NCI-H2196 (cell line): ENCODE results near the gene CEP41.

Experiments
- DNase-seq: peaks from one replicate; lab custom pipeline; 2025; ENCODE audit not compliant: unreplicated experiment; lab: John Stamatoyannopoulos, UW

CEP41 gene, protein sequence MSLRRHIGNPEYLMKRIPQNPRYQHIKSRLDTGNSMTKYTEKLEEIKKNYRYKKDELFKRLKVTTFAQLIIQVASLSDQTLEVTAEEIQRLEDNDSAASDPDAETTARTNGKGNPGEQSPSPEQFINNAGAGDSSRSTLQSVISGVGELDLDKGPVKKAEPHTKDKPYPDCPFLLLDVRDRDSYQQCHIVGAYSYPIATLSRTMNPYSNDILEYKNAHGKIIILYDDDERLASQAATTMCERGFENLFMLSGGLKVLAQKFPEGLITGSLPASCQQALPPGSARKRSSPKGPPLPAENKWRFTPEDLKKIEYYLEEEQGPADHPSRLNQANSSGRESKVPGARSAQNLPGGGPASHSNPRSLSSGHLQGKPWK

DNA sequence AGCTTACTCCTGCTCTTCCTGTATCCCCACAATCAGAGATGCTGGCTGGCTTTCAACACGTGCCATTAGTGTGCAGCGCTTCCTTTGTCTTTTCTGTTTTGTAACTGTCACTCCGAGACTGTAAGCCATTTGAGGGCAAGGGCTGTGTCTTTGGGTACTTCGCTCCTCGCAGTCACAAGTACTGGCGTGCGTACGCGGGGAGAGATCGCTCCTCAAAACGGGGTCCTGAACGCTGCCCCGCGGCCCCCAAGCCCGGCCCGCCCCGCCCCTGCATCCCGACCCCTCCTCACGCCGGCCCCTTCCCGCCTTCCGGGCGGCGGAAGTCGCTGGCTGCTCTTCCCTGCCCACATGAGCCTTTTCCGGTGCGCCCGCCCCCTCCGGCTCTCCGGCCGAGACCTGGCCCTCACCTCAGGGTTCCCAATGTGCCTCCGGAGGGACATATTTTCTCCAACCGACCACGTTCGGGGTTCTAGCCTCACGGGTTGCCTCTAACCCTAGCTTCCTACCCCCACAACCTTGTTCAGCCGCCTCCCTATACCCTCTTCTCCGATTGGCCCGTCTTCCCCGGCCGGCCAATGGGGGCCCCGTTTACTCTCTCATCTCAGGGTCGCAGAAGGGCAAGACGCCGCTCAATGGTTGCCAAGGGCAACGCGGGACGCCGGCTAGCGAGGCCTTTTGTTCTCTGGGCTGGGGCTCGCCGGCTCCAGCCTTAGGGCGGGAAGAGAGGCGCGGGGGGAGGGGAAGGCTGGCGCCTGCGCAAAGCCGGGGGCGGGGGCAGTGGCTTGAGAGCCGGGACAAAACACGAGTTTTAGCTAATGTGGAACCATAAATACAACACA is at the start of gene CEP41:
CEP41 (minus strand) TSS at position 490 of the 839 bp plus-strand sequence; CDS start at position 440, 50 bp downstream.
- peak; percentile 99 for DNase-seq

DNA sequence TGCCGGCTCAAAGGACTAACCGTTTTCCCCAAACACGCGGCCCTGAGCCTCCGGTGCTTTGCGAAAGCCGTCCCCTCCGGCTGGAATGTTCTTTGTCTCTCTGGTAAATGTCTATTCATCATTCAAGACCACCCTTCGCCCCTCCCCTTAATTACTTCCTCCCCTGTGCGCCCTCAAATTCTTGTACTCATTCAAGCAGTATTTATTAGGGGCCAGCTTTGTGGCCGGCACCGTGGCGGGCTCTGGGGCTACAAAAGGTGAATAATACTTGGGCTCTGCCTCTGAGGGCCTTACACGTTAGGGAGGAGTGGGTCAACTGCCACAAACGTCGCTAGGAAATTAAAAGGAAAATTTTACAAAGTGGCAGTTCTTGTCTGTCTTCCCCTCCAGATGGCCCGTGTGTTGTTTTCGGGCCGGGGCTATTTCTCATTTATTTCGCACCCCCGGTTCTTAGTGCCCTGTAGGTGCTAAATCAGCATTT is 49.5 kb upstream of the CEP41 start:
- no peak for DNase-seq

DNA sequence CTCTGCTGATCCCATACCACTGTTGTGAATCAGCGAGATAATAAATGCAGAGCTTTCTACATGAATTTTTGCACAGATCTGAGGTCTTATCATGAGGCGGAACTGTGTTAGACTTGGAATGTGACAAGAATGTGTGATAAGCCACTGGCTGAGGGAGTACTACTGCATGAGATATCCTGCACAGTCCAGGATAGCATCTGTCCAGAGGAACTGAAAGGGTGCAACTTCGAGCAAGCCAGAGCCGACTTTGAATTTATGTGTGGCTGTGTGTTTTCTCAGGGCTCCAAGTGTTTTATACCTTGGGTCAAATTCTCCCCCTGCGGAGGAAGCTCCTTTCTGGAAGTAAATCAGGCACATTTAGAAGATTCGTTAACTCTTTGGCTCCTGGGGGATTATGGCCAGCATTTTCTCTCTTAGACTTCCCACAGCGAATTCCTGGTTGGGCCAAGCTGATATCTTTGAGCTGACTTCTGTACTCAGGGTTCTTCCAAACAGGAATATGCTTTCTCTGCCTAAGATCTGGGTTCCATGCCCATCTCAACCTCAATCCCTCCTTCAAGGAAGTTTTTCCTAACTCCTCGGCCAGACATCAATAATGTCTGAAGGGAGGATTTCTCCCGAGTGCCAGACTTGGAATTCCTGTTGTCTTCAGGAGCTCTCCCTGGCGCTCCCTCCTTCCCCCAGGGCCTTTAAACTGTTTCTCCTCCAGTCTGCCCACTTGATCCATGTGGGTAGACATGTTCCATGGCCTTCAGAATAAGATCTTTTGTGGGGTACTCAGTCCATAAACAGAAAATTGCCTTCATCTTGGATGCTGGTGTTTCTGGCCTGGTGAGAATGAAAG is 48.5 kb upstream of the CEP41 start:
- DNase-seq: no peak

DNA sequence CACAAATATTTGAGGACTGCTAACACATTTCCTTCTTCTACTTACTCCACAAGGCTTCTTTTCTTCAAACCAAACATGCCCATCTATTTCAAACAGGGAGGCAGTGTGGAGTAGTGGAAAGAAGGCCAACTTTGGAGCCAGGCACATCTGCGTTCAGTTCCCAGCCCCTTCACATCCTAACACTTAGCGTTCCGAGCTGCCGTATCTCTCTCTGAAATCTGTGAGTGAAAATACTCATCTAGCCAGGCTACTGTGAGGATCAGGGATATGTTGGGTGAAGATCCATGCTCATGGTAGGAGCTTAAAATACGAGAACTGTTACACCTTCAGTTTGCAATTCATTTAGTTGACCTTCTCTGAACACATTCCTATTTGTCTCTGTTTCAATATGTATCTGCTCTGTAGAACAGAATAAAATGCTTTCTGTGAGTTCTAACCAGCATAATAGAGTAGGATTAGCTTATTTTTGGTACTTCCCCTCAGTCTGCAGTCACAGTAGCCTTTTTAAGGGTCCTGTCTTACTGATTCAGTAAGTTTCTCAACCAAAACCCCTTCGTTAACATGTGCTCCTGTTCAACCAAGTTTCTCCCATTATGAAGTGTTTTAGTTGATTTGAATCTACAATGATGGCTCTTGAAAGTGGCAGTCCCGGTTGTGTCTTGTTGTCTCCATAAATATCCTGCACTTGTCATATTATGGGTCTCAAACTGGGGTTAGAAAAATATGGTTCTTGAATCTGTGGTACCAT is 47.8 kb upstream of the CEP41 start:
- no peak for DNase-seq

DNA sequence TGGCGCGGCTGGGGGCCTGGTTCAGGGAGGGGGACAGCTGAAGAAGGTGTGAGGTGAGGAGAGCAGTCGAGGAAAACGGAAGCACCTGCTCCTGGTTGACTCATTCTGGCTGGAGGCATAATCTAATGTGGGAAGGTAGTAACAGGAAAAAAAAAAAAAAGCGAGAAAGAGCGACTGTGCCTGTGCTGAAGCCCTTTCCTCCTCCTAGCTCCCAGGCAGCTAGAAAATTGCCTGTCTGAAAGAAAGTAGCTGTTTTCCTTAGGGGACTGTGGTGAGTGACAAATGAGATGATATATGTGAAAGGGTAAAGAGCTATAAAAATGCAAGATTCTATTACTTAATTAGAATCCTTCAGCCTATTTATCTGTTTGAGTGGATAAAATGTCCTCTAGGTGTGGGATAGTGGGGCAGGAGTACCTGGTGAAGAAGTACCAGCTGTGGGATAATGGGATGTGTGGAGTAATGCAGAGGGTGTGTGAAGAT is 46.2 kb upstream of the CEP41 start:
- DNase-seq: no peak

DNA sequence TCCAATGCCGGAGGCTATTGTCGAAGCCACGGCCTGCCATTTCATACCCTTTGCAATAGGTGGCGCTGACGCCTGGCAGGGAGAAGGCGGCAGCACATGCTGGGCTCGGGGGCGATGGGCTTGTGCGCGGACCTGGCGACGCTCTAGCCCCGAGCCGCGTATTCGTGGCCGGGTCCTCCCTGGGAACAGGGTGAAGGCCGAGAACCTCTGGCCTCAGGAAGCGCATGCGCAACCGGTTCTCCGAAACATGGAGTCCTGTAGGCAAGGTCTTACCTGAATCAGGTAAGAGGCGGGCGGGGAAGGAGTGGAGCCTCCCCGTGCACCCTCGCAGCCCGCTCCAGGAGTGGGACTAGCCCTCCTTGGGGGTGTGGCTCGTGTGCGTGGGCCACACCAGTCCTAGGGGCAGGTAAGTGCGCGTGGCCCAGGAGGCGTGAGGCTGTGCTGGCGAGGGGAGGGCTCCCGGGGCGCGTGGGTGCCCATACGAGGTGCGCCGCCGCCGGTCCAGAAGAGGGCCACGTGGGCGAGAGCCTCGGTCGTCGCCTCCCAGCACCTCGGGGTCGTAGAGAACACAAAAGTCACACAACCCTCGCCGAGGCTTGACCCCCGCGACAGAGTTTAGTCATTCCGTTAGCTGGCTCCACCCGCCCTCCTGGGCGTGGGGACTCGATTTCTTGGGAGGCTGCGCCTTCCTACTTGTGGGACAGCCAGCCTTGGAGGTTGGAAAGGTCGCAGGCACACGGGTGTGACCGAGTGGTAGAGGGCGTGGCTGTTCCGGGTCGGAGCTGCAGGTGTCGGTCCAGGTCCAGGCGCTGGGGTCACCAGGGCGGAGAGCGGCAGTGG is 45.5 kb upstream of the CEP41 start:
- DNase-seq: peak; percentile 97

DNA sequence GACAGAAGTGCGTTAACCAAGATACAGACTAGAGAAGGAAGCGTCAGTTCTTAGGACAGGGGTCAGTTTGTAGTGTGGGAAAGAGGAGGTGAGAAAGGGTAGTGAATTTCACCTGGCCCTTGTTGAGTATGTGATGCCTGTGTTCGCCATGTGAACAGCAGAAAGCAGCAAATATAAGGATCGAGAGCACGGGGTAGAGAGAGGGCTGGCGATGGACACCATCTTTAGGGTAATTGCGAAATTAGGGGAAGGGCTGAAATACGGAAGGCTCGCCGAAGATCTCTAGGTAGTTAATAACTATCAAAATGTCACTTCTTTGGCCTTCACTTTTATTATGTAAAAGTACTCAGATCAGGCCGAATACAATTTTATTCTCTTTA is 44.9 kb upstream of the CEP41 start:
- DNase-seq: no peak

DNA sequence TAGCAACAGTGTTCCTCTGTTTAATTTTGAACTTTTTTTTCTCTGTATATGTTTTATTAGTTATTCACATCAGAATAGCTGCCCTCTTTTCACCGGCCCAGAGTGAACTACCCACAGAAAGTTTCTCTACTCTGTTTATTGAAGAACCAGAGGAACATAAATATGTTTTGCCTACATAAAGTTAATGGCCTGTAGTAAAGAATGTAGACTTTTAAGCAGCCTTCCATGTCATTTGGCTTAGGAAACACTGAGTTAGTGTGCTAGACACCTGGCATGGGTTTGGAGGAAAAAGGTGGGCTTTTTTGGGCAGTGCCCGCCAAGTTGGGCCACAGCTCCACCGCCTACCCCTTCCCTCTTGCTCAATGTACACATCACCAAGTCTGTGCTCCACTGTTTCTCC is 42.2 kb upstream of the CEP41 start:
- no peak for DNase-seq

DNA sequence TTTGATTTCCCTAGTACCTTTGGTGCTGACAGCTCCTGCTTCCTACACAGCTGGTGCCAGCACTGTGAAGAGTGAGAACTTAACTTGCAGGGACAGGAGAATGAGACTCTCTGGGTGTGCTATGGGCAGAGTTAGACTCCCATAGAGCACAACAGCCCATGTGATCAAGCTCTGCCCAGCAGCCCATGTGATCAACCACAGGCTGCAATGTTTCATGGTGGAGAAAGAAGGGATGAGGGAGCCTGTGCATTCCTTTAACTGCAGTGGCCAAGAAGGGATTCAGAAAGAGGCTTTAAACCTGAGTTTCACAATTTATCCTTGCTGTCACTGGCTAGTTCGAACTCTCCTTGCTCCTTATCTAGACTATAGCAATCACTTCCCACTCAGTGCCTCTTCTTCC is 41.1 kb upstream of the CEP41 start:
- no peak for DNase-seq

DNA sequence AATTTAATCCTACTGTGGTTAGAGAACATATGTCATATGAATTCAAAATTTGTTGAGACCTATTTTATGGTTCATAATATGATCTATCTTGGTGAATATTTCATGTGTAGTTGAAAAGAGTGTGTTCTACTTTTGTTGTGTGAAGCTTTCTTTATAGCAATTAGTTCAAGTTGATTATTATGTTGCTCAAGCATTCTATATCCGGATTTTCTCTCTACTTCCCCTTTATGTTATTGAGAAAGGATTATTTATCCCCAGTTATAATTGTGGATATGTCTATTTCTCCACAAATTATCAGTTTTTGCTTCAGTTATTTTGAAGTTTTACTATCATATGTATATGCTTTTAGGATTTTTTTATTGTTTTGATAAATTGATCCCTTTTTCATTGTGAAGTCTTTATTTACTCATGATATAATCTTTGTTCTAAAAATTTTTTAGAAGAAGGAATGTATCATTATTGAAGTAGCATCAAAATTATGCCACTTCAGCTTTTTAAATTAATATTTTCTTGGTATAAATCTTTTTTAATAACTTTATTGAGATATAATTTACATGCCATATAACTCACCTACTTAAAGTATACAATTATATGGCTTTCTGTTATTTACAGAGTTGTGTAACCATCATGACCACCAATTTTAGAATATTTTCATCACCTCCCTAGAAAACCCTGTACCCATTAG is 39.0 kb upstream of the CEP41 start:
- DNase-seq: no peak

DNA sequence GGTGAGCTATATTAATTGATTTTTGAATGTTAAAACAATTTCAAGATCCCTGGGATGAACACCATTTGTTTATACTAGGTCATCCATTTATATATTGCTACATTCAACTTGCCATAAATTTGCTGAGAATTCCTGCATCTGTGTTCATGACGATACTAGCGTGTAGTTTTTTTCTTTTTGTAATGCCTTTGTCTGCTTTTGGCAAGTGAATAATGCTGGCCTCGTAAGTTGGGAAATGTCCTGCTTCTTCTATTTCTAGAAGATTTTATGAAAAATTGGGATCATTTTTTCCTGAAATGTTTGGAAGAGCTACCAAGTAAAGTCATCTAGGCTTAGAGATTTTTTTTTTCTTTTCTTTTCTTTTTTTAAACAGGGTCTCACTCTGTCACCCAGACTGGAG is 38.2 kb upstream of the CEP41 start:
- no peak for DNase-seq

DNA sequence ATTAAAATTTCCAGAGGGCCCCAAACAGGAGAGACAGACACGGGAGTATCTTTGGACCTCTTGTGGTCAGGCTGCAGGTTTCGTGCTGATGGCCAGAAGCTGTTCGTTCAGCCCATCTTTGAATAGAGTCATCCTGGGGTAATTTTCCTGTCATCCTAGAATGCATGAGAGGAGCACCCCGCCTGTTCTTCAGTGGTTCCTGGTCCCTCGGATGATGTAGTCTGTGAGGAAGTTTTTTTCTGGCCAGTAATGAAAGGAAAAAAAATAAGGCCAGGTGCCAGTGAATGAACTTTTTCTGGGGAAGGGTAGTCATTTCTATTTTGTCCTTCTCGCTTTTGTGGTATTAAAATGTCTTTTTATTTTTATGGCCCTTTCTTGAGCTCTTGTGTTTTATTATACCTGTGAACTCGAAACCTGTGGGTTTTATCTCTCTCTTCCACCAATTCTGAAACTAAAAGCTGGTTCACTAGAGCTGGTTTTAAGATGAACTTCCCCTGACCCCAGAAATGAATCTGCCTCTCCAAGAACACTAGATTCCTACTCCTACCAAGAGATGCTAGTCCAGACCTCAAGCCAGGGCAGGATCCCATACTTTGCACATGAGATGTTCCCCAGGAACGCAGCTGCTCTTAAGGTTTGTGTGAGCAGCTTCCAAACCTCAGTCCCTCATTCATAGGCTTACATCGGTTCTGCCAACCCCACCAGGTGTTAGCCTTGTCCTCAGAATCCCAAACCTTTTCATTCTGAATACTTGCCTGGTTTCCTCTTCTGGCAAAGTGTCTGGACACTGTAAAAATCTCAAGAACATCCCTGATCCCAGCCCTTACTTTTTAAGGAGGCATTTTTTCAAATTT is 35.7 kb upstream of the CEP41 start:
- DNase-seq: no peak

DNA sequence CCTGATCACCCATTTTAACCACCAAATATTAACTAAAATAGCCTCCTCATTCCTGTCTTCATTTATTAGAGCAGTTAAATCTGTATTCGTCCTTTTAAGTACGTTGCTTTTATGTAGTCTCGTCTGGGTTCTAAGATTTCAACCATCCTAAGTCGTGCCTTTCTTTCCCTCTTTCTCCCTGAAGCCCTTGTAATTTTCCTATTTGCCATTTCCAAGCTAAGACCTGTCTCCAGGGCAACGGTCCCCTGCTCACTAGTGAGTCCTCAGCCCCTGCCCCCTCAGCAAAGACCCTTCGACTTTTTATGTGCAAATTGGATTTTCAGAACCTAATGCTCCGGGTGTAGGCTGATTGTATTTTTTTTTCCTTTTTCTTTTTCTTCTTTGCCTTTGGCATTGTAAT is 35.0 kb upstream of the CEP41 start:
- DNase-seq: no peak

DNA sequence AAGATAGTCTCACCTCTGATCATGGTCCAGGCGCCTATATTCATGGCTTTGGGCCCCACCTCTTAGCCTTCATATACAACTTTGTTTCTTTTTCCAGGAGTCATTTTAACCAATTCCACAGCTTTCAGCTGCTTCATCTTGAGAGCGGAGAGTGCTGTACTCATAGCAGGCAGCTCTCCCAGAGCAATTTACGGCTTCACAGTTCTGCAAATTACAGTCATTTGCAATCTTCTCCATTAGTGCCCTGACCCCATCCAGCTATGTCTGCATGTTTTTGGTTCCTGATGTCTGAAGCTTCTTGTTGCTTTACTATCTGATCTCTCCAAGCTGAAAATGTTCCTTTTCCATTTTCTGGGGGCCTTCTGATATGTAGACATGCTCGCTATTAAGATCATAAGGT is 33.1 kb upstream of the CEP41 start:
- DNase-seq: no peak

DNA sequence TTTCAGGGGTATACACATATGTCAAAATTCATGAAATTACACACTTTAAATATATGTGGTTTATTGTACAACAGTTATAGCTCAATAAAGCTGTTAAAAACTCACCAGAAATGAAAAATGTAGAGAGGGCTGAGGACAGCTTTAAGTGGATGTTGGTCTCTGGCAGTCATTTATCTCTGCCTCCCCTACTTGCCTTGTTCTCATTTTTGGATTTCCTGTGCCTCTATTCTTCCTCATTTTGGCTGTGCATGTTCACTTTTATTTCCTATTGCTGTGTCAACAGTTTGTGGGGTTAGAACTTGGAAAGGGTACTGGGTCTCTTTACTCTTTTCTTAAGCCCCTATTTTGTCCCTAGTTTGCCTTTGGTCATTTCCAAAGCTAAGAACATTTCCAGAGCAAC is 32.5 kb upstream of the CEP41 start:
- no peak for DNase-seq

DNA sequence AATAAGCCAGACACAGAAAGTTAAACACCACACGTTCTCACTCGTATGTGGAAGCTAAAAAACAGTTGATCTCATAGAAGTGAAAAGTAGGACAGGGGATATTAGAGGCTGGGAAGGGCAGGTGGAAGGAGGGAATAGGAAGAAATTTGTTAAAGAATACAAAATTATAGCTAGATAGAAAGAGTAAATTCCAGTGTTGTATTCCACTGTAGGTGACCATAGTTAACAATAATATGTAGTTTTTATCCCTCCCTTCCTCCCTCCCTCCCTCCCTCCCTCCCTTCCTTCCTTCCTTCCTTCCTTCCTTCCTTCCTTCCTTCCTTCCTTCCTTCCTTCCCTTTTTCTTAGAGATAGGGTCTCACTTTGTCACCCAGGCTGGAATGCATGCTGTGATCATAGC is 31.2 kb upstream of the CEP41 start:
- no peak for DNase-seq

DNA sequence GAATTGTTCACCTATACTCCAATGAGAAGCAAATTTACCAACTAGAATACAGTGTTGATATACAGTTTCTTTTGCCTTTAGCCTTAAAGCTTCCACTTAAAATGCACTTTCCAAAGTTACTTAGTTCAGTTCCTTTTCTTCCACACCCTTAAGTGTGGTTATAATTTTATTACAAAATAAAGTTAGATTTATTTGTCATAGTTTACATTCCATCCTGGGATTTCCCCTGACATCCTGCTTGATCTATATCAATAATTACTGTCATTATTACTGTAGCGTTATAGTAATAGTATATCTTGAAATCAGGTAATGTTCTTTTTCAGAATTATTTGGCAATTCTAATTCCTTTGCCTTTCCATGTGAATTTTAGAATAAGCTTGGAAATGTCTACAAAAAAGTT is 27.8 kb upstream of the CEP41 start:
- DNase-seq: no peak
